HepG2 (cell line): ENCODE data around the gene CAMK1. TPM values are rescaled to one million over a fixed set of nuclear protein-coding genes. Genes with fewer than 3 reads are reported as not detected.
A peak's percentile ranks its signal among the peaks of the same experiment; 100 is the strongest.

Source experiments
- BHLHE40 ChIP-seq: IDR thresholded peaks from 2 replicates; pipeline ENCODE4 v1.6.1; 2011; ENCODE audit warnings: low read length, improper control_type of control experiment
- FOXK2 ChIP-seq: fragments of 450-650 bp; IDR thresholded peaks from 2 replicates; pipeline ENCODE4 v1.6.1; 2016
- FOXO1 ChIP-seq: sonication (generic); formaldehyde crosslinking; IDR thresholded peaks from 2 replicates; pipeline ENCODE4 v1.4.0; 2020; ENCODE audit warnings: missing genetic modification reagents
- HNF4A ChIP-seq: sonication (generic); formaldehyde crosslinking; IDR thresholded peaks from 2 replicates; pipeline ENCODE4 v1.4.0; 2020; ENCODE audit warnings: missing genetic modification reagents
- KLF12 ChIP-seq: sonication (generic); formaldehyde crosslinking; IDR thresholded peaks from 2 replicates; pipeline ENCODE4 v1.4.0; 2020; ENCODE audit warnings: missing genetic modification reagents, borderline replicate concordance
- NFKB2 ChIP-seq: sonication (generic); formaldehyde crosslinking; IDR thresholded peaks from 2 replicates; pipeline ENCODE4 v1.4.0; 2020; ENCODE audit warnings: missing genetic modification reagents, borderline replicate concordance
- PCBP1 ChIP-seq: fragments of 200-400 bp; formaldehyde crosslinking; IDR thresholded peaks from 2 replicates; pipeline ENCODE4 v1.6.1; 2017; ENCODE audit warnings: mild to moderate bottlenecking, low read depth, low read length, borderline replicate concordance
- PPARG ChIP-seq: conservative IDR thresholded peaks from 2 replicates; pipeline ENCODE4 v1.6.1; 2016; ENCODE audit warnings: missing biosample characterization, missing genetic modification reagents
- SAFB2 ChIP-seq: sonication (generic); formaldehyde crosslinking; IDR thresholded peaks from 2 replicates; pipeline ENCODE4 v1.5.1; 2020; ENCODE audit warnings: missing genetic modification reagents, low read depth, mild to moderate bottlenecking, borderline replicate concordance
- SIX4 ChIP-seq: sonication (generic); formaldehyde crosslinking; IDR thresholded peaks from 2 replicates; pipeline ENCODE4 v1.4.0; 2020; ENCODE audit warnings: missing genetic modification reagents
- SOX5 ChIP-seq: IDR thresholded peaks from 2 replicates; pipeline ENCODE4 v1.6.1; 2016; ENCODE audit warnings: borderline replicate concordance
- ZNF749 ChIP-seq: sonication (generic); formaldehyde crosslinking; IDR thresholded peaks from 2 replicates; pipeline ENCODE4 v1.8.0; 2022; ENCODE audit warnings: mild to moderate bottlenecking, missing genetic modification reagents, moderate library complexity, borderline replicate concordance
- polyA plus RNA-seq, 8 experiments: library from polyadenylated mRNA; depleted of rRNA in 3 of 8; stranded (reverse) in 7 of 8; unstranded in 1 of 8; fragments of >200 nt; fragmentation: Illumina TruSeq in 4 of 8; extraction: Trizol in 4 of 8; gene quantifications; 2 replicates each; pipeline versions ENCODE4 v1.2.1 to v1.2.3, GENCODE V29; 2011 to 2016; ENCODE audit warnings: low read depth in 4 of 8, missing spikeins in 1 of 8, mixed read lengths in 1 of 8; ENCODE audit not compliant: insufficient read depth in 1 of 8
- total RNA-seq, 5 experiments: library from RNA; depleted of rRNA; stranded (reverse); fragments of >200 nt; fragmentation: Illumina TruSeq; extraction: Trizol; gene quantifications; 2 replicates each; pipeline ENCODE4 v1.2.3, GENCODE V29; 2016; ENCODE audit warnings: low read depth in 1 of 5
- TF ChIP-seq, protein P1 (sequence below), 2 experiments: fragments of 450-650 bp in 1 of 2; sonication (generic) in 1 of 2; formaldehyde crosslinking in 1 of 2; IDR thresholded peaks; 2 replicates each; pipeline versions ENCODE4 v1.6.1 to v1.8.0; 2016 to 2022; ENCODE audit warnings: antibody characterized with exemption in 1 of 2, mild to moderate bottlenecking in 1 of 2, missing genetic modification reagents in 1 of 2
- TF ChIP-seq, protein P2 (sequence below): sonication (generic); formaldehyde crosslinking; IDR thresholded peaks from 2 replicates; pipeline ENCODE4; 2020; ENCODE audit warnings: missing genetic modification reagents, mild to moderate bottlenecking, borderline replicate concordance
- TF ChIP-seq, protein P3 (sequence below): sonication (generic); formaldehyde crosslinking; IDR thresholded peaks from 2 replicates; pipeline ENCODE4 v1.8.1; 2022; ENCODE audit warnings: mild to moderate bottlenecking, missing genetic modification reagents

CAMK1 gene
- total and polyA plus RNA-seq, 2 of the 13 experiments (the other 11 are each of a cell fraction or from before 2014, with no cell fraction given): 26.4 to 53.3 TPM

DNA sequence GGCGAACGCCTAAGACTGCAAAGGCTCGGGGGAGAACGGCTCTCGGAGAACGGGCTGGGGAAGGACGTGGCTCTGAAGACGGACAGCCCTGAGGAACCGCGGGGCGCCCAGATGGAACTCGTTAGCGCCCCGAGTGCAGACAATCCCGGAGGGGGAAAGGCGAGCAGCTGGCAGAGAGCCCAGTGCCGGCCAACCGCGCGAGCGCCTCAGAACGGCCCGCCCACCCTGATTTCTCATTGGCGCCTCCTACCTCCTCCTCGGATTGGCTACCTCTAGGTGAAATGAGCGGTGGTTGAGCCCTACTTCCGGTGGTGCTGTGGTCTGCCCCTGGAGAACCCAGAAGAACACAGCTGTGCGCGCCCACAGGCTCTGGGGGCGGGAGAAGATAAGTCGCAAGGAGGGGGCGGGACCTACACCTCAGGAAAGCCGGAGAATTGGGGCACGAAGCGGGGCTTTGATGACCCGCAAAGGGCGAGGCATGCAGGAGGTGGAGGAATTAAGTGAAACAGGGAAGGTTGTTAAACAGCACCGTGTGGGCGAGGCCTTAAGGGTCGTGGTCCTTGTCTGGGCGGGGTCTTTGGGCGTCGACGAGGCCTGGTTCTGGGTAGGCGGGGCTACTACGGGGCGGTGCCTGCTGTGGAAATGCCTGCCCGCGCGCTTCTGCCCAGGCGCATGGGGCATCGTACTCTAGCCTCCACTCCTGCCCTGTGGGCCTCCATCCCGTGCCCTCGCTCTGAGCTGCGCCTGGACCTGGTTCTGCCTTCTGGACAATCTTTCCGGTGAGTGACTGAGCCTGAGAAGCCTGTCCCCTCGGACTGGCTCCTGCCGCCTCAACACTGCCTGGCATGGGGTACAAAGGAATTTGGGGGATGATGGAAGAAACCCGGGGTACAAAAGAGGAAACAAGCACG lies 19.8 kb downstream of the CAMK1 start, which contains the start of gene OGG1 (continued):
- TF ChIP-seq, protein P1, sequence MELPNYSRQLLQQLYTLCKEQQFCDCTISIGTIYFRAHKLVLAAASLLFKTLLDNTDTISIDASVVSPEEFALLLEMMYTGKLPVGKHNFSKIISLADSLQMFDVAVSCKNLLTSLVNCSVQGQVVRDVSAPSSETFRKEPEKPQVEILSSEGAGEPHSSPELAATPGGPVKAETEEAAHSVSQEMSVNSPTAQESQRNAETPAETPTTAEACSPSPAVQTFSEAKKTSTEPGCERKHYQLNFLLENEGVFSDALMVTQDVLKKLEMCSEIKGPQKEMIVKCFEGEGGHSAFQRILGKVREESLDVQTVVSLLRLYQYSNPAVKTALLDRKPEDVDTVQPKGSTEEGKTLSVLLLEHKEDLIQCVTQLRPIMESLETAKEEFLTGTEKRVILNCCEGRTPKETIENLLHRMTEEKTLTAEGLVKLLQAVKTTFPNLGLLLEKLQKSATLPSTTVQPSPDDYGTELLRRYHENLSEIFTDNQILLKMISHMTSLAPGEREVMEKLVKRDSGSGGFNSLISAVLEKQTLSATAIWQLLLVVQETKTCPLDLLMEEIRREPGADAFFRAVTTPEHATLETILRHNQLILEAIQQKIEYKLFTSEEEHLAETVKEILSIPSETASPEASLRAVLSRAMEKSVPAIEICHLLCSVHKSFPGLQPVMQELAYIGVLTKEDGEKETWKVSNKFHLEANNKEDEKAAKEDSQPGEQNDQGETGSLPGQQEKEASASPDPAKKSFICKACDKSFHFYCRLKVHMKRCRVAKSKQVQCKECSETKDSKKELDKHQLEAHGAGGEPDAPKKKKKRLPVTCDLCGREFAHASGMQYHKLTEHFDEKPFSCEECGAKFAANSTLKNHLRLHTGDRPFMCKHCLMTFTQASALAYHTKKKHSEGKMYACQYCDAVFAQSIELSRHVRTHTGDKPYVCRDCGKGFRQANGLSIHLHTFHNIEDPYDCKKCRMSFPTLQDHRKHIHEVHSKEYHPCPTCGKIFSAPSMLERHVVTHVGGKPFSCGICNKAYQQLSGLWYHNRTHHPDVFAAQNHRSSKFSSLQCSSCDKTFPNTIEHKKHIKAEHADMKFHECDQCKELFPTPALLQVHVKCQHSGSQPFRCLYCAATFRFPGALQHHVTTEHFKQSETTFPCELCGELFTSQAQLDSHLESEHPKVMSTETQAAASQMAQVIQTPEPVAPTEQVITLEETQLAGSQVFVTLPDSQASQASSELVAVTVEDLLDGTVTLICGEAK (IDR thresholded peaks at IDR 0.05): no peak
- TF ChIP-seq, protein P1 (CRISPR knock-in tag; IDR thresholded peaks at IDR 0.05): no peak
- TF ChIP-seq FOXO1 (CRISPR knock-in tag): no peak
- 0 out of 2 replicates have a peak, but pooled peaks have one; percentile 21 for TF ChIP-seq SOX5 (CRISPR knock-in tag)
- no peak for TF ChIP-seq PCBP1
- no peak for TF ChIP-seq ZNF749 (CRISPR knock-in tag)
- TF ChIP-seq, protein P2, sequence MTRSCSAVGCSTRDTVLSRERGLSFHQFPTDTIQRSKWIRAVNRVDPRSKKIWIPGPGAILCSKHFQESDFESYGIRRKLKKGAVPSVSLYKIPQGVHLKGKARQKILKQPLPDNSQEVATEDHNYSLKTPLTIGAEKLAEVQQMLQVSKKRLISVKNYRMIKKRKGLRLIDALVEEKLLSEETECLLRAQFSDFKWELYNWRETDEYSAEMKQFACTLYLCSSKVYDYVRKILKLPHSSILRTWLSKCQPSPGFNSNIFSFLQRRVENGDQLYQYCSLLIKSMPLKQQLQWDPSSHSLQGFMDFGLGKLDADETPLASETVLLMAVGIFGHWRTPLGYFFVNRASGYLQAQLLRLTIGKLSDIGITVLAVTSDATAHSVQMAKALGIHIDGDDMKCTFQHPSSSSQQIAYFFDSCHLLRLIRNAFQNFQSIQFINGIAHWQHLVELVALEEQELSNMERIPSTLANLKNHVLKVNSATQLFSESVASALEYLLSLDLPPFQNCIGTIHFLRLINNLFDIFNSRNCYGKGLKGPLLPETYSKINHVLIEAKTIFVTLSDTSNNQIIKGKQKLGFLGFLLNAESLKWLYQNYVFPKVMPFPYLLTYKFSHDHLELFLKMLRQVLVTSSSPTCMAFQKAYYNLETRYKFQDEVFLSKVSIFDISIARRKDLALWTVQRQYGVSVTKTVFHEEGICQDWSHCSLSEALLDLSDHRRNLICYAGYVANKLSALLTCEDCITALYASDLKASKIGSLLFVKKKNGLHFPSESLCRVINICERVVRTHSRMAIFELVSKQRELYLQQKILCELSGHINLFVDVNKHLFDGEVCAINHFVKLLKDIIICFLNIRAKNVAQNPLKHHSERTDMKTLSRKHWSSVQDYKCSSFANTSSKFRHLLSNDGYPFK (CRISPR knock-in tag): peak; percentile 56; the same call in 1 of the 2 replicates
- TF ChIP-seq, protein P3, sequence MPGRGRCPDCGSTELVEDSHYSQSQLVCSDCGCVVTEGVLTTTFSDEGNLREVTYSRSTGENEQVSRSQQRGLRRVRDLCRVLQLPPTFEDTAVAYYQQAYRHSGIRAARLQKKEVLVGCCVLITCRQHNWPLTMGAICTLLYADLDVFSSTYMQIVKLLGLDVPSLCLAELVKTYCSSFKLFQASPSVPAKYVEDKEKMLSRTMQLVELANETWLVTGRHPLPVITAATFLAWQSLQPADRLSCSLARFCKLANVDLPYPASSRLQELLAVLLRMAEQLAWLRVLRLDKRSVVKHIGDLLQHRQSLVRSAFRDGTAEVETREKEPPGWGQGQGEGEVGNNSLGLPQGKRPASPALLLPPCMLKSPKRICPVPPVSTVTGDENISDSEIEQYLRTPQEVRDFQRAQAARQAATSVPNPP (CRISPR knock-in tag): 0 out of 2 replicates have a peak, but pooled peaks have one; percentile 27
- TF ChIP-seq KLF12 (CRISPR knock-in tag): peak; percentile 56; the same call in 1 of the 2 replicates
- 0 out of 2 replicates have a peak, but pooled peaks have one; percentile 68 for TF ChIP-seq SAFB2 (CRISPR knock-in tag)
- no peak; the same call in 1 of the 2 replicates for TF ChIP-seq FOXK2
- peak; percentile 66; the same call in 1 of the 2 replicates for TF ChIP-seq NFKB2
- TF ChIP-seq HNF4A (CRISPR knock-in tag): 0 out of 2 replicates have a peak, but pooled peaks have one; percentile 6
- no peak for TF ChIP-seq SIX4 (CRISPR knock-in tag)
- TF ChIP-seq PPARG (CRISPR knock-in tag): no peak; the same call in 1 of the 2 replicates
- no peak for TF ChIP-seq BHLHE40
